ENCODE results near the gene PROM2. TPM values are rescaled to one million over a fixed set of nuclear protein-coding genes. Genes with fewer than 3 reads are reported as not detected.

PROM2 gene
- total RNA-seq, 1 donor from 2014 or later, result 0.93 TPM

GRCh38 chr2:95332036-95332435 is 57.8 kb downstream of the PROM2 start:
- no peaks in the 10 kb centered on the region for H4K20me1 ChIP-seq (ENCODE audit: insufficient read depth, low read length)
- Mint-ChIP-seq H3K27ac (ENCODE audit: unreplicated experiment) (no peak overlapping the region), H3K4me1 (ENCODE audit: low read depth, unreplicated experiment) (peaks cover 9% of the 10 kb centered on the region), H3K9me3 (ENCODE audit: unreplicated experiment) (no peaks in the 10 kb centered on the region), H3K4me3 (ENCODE audit: unreplicated experiment) (no peak overlapping the region), H3K36me3 (ENCODE audit: low read depth, unreplicated experiment) (no peaks in the 10 kb centered on the region), H3K27me3 (ENCODE audit: low read depth, unreplicated experiment) (peaks cover 30% of the 10 kb centered on the region)
- H3K4me1 ChIP-seq (ENCODE audit: insufficient read depth, low read length), result no peaks in the 10 kb centered on the region
- H3K4me3 ChIP-seq (ENCODE audit: insufficient read depth, low read depth, low read length), result no peak overlapping the region
- H3K9me3 ChIP-seq (ENCODE audit: insufficient read depth, low read depth, low read length), result no peaks in the 10 kb centered on the region
- no peak overlapping the region for H3K9ac ChIP-seq (ENCODE audit: low read length)
- FAIRE-seq (no peak), DNase-seq (ENCODE audit: low read depth) (no peak)
- H3K27ac ChIP-seq (ENCODE audit: low read depth, low read length), result no peak overlapping the region
- H3K27me3 ChIP-seq (ENCODE audit: insufficient read depth, low read length), result peaks cover 2% of the 10 kb centered on the region
- TF ChIP-seq EZH2 (IDR thresholded peaks at IDR 0.05; ENCODE audit: insufficient read depth, low read length) (no peak), CTCF (IDR thresholded peaks at IDR 0.05; ENCODE audit: insufficient read depth, low read depth, low read length) (no peak)
- no peak overlapping the region for H2AFZ ChIP-seq (ENCODE audit: low read depth, low read length)
- no peaks in the 10 kb centered on the region for H3K36me3 ChIP-seq (ENCODE audit: insufficient read depth, low read length)
- no peaks in the 10 kb centered on the region for H3K79me2 ChIP-seq (ENCODE audit: insufficient read depth, low read length)
- no peak overlapping the region for H3K4me2 ChIP-seq (ENCODE audit: low read length)

DNA sequence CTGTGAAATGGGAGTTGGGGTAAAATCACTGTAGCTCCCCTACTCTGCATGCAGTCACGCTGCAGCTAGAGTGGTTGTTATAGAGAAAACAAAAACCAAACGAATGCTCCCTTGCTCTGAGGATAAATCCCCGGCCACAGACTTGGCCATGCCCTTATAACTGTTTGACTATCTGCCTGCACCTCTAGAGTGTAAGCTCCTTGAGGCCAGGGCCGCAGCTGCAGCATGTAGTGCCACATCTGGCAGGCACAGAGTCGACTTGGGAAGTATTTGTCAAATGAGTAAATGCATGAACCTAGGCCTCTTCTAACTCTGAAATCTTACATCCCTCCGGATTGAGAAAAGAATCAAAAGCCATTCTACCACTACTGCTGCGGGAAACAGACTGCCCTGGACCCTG is 58.8 kb downstream of the PROM2 start:
- Mint-ChIP-seq H3K4me1 (ENCODE audit: low read depth, unreplicated experiment) (peaks cover 9% of the 10 kb centered on the region), H3K27ac (ENCODE audit: unreplicated experiment) (no peak overlapping the region), H3K4me3 (ENCODE audit: unreplicated experiment) (no peak overlapping the region), H3K9me3 (ENCODE audit: unreplicated experiment) (no peaks in the 10 kb centered on the region), H3K36me3 (ENCODE audit: low read depth, unreplicated experiment) (no peaks in the 10 kb centered on the region), H3K27me3 (ENCODE audit: low read depth, unreplicated experiment) (peaks cover 32% of the 10 kb centered on the region)
- no peak overlapping the region for H3K27ac ChIP-seq (ENCODE audit: low read depth, low read length)
- H4K20me1 ChIP-seq (ENCODE audit: insufficient read depth, low read length), result no peaks in the 10 kb centered on the region
- no peak for FAIRE-seq
- H3K4me1 ChIP-seq (ENCODE audit: insufficient read depth, low read length), result no peaks in the 10 kb centered on the region
- H2AFZ ChIP-seq (ENCODE audit: low read depth, low read length), result no peak overlapping the region
- TF ChIP-seq EZH2 (IDR thresholded peaks at IDR 0.05; ENCODE audit: insufficient read depth, low read length), result no peak
- TF ChIP-seq CTCF (IDR thresholded peaks at IDR 0.05; ENCODE audit: insufficient read depth, low read depth, low read length), result no peak
- H3K27me3 ChIP-seq (ENCODE audit: insufficient read depth, low read length), result peaks cover 2% of the 10 kb centered on the region
- H3K36me3 ChIP-seq (ENCODE audit: insufficient read depth, low read length), result no peaks in the 10 kb centered on the region
- H3K4me3 ChIP-seq (ENCODE audit: insufficient read depth, low read depth, low read length), result no peak overlapping the region
- no peak for DNase-seq (ENCODE audit: low read depth)
- H3K9ac ChIP-seq (ENCODE audit: low read length), result no peak overlapping the region
- no peaks in the 10 kb centered on the region for H3K79me2 ChIP-seq (ENCODE audit: insufficient read depth, low read length)
- H3K4me2 ChIP-seq (ENCODE audit: low read length), result no peak overlapping the region
- H3K9me3 ChIP-seq (ENCODE audit: insufficient read depth, low read depth, low read length), result no peaks in the 10 kb centered on the region

GRCh38 chr2:95333888-95334338 is 59.7 kb downstream of the PROM2 start:
- peak; percentile 49 for FAIRE-seq
- Histone ChIP-seq H3K79me2 (ENCODE audit: insufficient read depth, low read length) (no peaks in the 10 kb centered on the region), H3K27ac (ENCODE audit: low read depth, low read length) (no peak overlapping the region), H3K9ac (ENCODE audit: low read length) (no peak overlapping the region), H3K36me3 (ENCODE audit: insufficient read depth, low read length) (no peaks in the 10 kb centered on the region), H3K9me3 (ENCODE audit: insufficient read depth, low read depth, low read length) (no peaks in the 10 kb centered on the region), H2AFZ (ENCODE audit: low read depth, low read length) (no peak overlapping the region), H3K4me3 (ENCODE audit: insufficient read depth, low read depth, low read length) (no peak overlapping the region), H4K20me1 (ENCODE audit: insufficient read depth, low read length) (no peaks in the 10 kb centered on the region), H3K27me3 (ENCODE audit: insufficient read depth, low read length) (peaks cover 2% of the 10 kb centered on the region), H3K4me2 (ENCODE audit: low read length) (no peak overlapping the region), H3K4me1 (ENCODE audit: insufficient read depth, low read length) (no peaks in the 10 kb centered on the region)
- peak; percentile 88 for DNase-seq (ENCODE audit: low read depth)
- TF ChIP-seq CTCF (IDR thresholded peaks at IDR 0.05; ENCODE audit: insufficient read depth, low read depth, low read length) (no peak), EZH2 (IDR thresholded peaks at IDR 0.05; ENCODE audit: insufficient read depth, low read length) (no peak)
- no peaks in the 10 kb centered on the region for H3K36me3 Mint-ChIP-seq (ENCODE audit: low read depth, unreplicated experiment)
- peaks cover 1% of the 10 kb centered on the region for H3K4me1 Mint-ChIP-seq (ENCODE audit: low read depth, unreplicated experiment)
- no peak overlapping the region for H3K27ac Mint-ChIP-seq (ENCODE audit: unreplicated experiment)
- H3K27me3 Mint-ChIP-seq (ENCODE audit: low read depth, unreplicated experiment), result peaks cover 39% of the 10 kb centered on the region
- no peaks in the 10 kb centered on the region for H3K9me3 Mint-ChIP-seq (ENCODE audit: unreplicated experiment)
- no peak overlapping the region for H3K4me3 Mint-ChIP-seq (ENCODE audit: unreplicated experiment)
